Fibroblast of skin of back (primary cell): ENCODE measurements around the gene CD58. TPM values are rescaled to one million over a fixed set of nuclear protein-coding genes. Genes with fewer than 3 reads are reported as not detected.
A peak's percentile ranks its signal among the peaks of the same experiment; 100 is the strongest.
"Not testable (repeated sequence)": the region's sequence is repeated elsewhere in the genome, so short reads cannot be mapped to it uniquely, and the experiment has no call there.

Experiments
- DNase-seq: peaks from one replicate; pipeline ENCODE4 v3.0.0-alpha.2; 2013
- polyA plus RNA-seq, 2 experiments: library from polyadenylated mRNA; unstranded; fragments of 120-200 nt; gene quantifications; one replicate each; pipeline ENCODE4 v1.2.1, GENCODE V29; 2013; ENCODE audit not compliant: insufficient read length in 2 of 2

Gene CD58
- polyA plus RNA-seq (2013, experiment 1 of 2; ENCODE audit: insufficient read length): 14.0 TPM
- 12.0 TPM for polyA plus RNA-seq (2013, experiment 2 of 2; ENCODE audit: insufficient read length)

- DNase-seq: peak; percentile 85
Measured at GRCh38 chr1:116570358-116571214, at the start of gene CD58. Gene CD58 (minus strand): TSS chr1:116571026. CDS start chr1:116570972, 54 bp downstream.

GRCh38 chr1:116620392-116620791 is 49.6 kb upstream of the CD58 start:
- not testable (repeated sequence) for DNase-seq

GRCh38 chr1:116619106-116619505 is 48.3 kb upstream of the CD58 start:
- DNase-seq: not testable (repeated sequence)

- not testable (repeated sequence) for DNase-seq
Measured at GRCh38 chr1:116617808-116618207, 47.0 kb upstream of the CD58 start.

GRCh38 chr1:116613825-116614224 is 43.0 kb upstream of the CD58 start:
- DNase-seq: not testable (repeated sequence)

GRCh38 chr1:116609801-116610371 is 39.1 kb upstream of the CD58 start:
- not testable (repeated sequence) for DNase-seq

- not testable (repeated sequence) for DNase-seq
Measured at GRCh38 chr1:116608841-116609240, 38.0 kb upstream of the CD58 start.

- DNase-seq: not testable (repeated sequence)
Measured at GRCh38 chr1:116608151-116608550, 37.3 kb upstream of the CD58 start.

- DNase-seq: not testable (repeated sequence)
Measured at GRCh38 chr1:116607463-116607862, 36.6 kb upstream of the CD58 start.

GRCh38 chr1:116606067-116606466 is 35.2 kb upstream of the CD58 start:
- DNase-seq: not testable (repeated sequence)

GRCh38 chr1:116605315-116605714 is 34.5 kb upstream of the CD58 start:
- DNase-seq: no peak

GRCh38 chr1:116604408-116604807 is 33.6 kb upstream of the CD58 start:
- DNase-seq: not testable (repeated sequence)

- not testable (repeated sequence) for DNase-seq
Measured at GRCh38 chr1:116603646-116604045, 32.8 kb upstream of the CD58 start.

GRCh38 chr1:116599369-116599768 is 28.5 kb upstream of the CD58 start:
- not testable (repeated sequence) for DNase-seq

- not testable (repeated sequence) for DNase-seq
Measured at GRCh38 chr1:116598420-116599036, 27.7 kb upstream of the CD58 start.

- DNase-seq: not testable (repeated sequence)
Measured at GRCh38 chr1:116597388-116597787, 26.6 kb upstream of the CD58 start.

- not testable (repeated sequence) for DNase-seq
Measured at GRCh38 chr1:116596742-116597307, 26.0 kb upstream of the CD58 start.

GRCh38 chr1:116595946-116596741 is 25.3 kb upstream of the CD58 start:
- DNase-seq: peak; percentile 34

- not testable (repeated sequence) for DNase-seq
Measured at GRCh38 chr1:116595065-116595840, 24.4 kb upstream of the CD58 start.

- DNase-seq: not testable (repeated sequence)
Measured at GRCh38 chr1:116593977-116594376, 23.2 kb upstream of the CD58 start.

- not testable (repeated sequence) for DNase-seq
Measured at GRCh38 chr1:116593401-116593800, 22.6 kb upstream of the CD58 start.
